Occipital lobe (tissue), 2 donors: ENCODE results near the gene TMPRSS13. TPM values are rescaled to one million over a fixed set of nuclear protein-coding genes. Genes with fewer than 3 reads are reported as not detected.

Source experiments
- DNase-seq: peaks from one replicate; lab custom pipeline; 2025; lab: John Stamatoyannopoulos, UW
- total RNA-seq: library from RNA; depleted of rRNA; stranded (reverse); fragments of >200 nt; gene quantifications from one replicate; pipeline ENCODE4 v1.2.3, GENCODE V29; 2014

Gene TMPRSS13
- total RNA-seq, 1 donor from 2014 or later = 0.47 TPM

GRCh38 chr11:117900121-117900648 lies 29.0 kb downstream of the TMPRSS13 start:
- no peak for DNase-seq

GRCh38 chr11:117898059-117898458 lies 31.1 kb downstream of the TMPRSS13 start:
- DNase-seq = no peak

- DNase-seq = no peak
These were observed 36.6 kb downstream of the TMPRSS13 start for GRCh38 chr11:117892651-117893050.

- no peak for DNase-seq
These were observed 37.8 kb downstream of the TMPRSS13 start for GRCh38 chr11:117891362-117891761.

GRCh38 chr11:117888139-117888566 lies 41.0 kb downstream of the TMPRSS13 start:
- DNase-seq = no peak

- DNase-seq = no peak
These were observed 41.6 kb downstream of the TMPRSS13 start for GRCh38 chr11:117887431-117888138.

GRCh38 chr11:117885777-117886176 lies 43.4 kb downstream of the TMPRSS13 start:
- no peak for DNase-seq

- DNase-seq = no peak
These were observed 44.2 kb downstream of the TMPRSS13 start for GRCh38 chr11:117884994-117885393.

GRCh38 chr11:117883063-117883462 lies 46.1 kb downstream of the TMPRSS13 start:
- no peak for DNase-seq

- DNase-seq = no peak
These were observed 46.8 kb downstream of the TMPRSS13 start for GRCh38 chr11:117882311-117882905.

- no peak for DNase-seq
These were observed 48.0 kb downstream of the TMPRSS13 start for GRCh38 chr11:117881217-117881616.

- DNase-seq = no peak
These were observed 49.4 kb downstream of the TMPRSS13 start for GRCh38 chr11:117879516-117880480.

GRCh38 chr11:117878939-117879475 lies 50.2 kb downstream of the TMPRSS13 start:
- DNase-seq = no peak

- DNase-seq = no peak
These were observed 50.8 kb downstream of the TMPRSS13 start for GRCh38 chr11:117878314-117878938.

- no peak for DNase-seq
These were observed 52.0 kb downstream of the TMPRSS13 start for GRCh38 chr11:117877120-117877784.

- peak; percentile 74 for DNase-seq
These were observed 52.7 kb downstream of the TMPRSS13 start, which contains the start of gene FXYD6 for GRCh38 chr11:117876341-117877119. Gene FXYD6 (minus strand): TSS chr11:117876658. CDS start chr11:117842776, 33,882 bp downstream.

GRCh38 chr11:117876059-117876340 lies 53.2 kb downstream of the TMPRSS13 start:
- no peak for DNase-seq

GRCh38 chr11:117875382-117876058 lies 53.7 kb downstream of the TMPRSS13 start:
- DNase-seq = peak; percentile 67

GRCh38 chr11:117874910-117875381 lies 54.3 kb downstream of the TMPRSS13 start:
- DNase-seq = no peak
